Spleen (tissue), 7 donors: ENCODE measurements around the gene AFDN.

ENCODE experiments used
- CTCF ChIP-seq, 11 experiments: fragments of 200-600 bp in 7 of 11; fragments of 450-650 bp in 4 of 11; sonication (generic) in 4 of 11; IDR thresholded peaks in 8 of 11; conservative IDR thresholded peaks in 3 of 11; 1 replicate in 7 of 11; 2 replicates in 4 of 11; pipeline versions ENCODE4 v1.4.0 to v1.8.0; 2016 to 2021; ENCODE audit warnings: antibody characterized with exemption in 11 of 11, inconsistent platforms in 4 of 11, mild to moderate bottlenecking in 1 of 11
- POLR2AphosphoS5 ChIP-seq, 3 donors: sonication (generic); formaldehyde crosslinking; IDR thresholded peaks; one replicate each; pipeline ENCODE4 v1.5.1; 2017; ENCODE audit warnings: antibody characterized with exemption in 3 of 3
- donor health status: DM: no; HTN: no; CAD: no; lungs with moderate emphysema.
- donor health status: DM: no; HTN: no; CAD: no.
- donor health status: DM: no; HTN: no; CAD: no.

GRCh38 chr6:168007592-168008338 lies 181.1 kb downstream of the AFDN start:
- no peak for TF ChIP-seq CTCF (IDR thresholded peaks at IDR 0.05 in 8 of 11, conservative IDR thresholded peaks at IDR 0.05 in 3 of 11)
- no peak for TF ChIP-seq POLR2AphosphoS5 (IDR thresholded peaks at IDR 0.05)
